GM21737 (cell line): ENCODE measurements around the gene MT1F.

Experiments used
- ATAC-seq: cut with Tn5 transposase; IDR thresholded peaks from one replicate; pipeline ENCODE4 v1.9.1; 2021; ENCODE audit warnings: mild to moderate bottlenecking, moderate library complexity; ENCODE audit not compliant: unreplicated experiment

Gene MT1F

DNA sequence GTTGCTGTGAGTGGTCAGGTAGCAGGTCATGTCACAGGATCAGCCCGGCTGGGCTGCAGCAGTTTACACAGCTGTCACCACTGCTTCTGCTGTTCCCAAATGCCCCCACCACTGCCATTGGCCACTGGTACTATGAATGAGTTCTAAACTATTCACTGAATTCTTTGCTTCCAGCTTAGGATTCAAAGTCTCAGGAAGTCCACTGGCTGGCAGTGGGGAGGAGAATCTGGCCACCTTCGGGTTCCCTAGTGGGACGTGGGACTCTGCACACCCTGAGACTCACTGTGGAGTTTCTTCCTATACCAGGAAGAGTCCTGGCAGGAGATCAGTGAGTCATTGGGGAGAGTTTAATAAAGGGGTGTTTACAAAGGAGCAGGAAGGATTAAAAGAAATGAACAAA lies 31.4 kb downstream of the MT1F start:
- no peak for ATAC-seq

DNA sequence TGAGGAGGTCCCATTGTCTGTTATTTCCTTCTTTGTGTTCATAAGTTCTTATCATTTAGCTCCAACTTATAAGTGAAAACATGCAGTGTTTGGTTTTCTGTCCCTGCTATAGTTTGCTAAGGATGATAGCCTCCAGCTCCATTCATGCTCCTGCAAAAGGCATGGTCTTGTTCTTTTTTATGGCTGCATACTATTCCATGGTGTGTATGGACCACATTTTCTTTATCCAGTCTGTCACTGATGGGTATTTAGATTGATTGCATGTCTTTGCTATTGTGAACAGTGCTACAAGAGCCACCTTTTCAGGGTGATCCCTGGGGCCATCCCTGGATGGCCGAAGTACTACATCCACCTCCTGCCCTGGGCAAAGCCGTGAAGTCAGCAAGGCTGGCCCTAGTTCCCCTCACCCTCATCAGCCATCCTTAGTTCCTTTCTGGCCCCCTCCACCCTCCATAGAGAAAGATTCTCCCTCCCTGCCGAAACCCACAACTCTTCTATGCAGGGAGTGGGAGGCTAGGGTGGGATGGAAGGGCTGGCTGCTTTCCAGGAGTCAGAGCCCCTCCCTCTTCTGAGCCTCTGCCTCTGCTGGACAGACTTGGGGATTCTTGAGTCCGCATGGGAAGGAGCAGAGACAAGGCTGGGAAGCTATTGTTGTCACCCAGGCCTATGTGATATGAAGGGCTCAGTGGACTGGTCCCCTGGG lies 32.8 kb downstream of the MT1F start:
- ATAC-seq, result no peak

DNA sequence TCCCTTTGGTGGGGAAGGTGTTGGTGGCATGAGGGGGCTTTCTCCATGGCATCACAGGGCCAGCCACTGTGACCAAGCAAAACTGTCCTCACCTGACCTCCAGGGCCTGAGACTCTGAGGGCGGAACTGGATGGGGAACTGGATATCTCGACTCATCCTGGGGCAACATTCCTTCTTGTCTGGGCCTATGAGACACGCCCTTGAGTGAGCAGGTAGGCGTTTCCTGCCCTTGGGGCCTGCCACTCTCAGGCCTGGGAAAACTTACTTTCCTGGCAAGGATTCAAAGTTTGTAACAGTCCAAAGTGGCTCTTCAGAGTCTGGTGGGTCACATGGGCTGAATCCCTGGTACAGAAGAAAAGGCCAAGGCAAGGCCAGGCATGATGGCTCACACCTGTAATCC lies 34.1 kb downstream of the MT1F start:
- ATAC-seq, result no peak

DNA sequence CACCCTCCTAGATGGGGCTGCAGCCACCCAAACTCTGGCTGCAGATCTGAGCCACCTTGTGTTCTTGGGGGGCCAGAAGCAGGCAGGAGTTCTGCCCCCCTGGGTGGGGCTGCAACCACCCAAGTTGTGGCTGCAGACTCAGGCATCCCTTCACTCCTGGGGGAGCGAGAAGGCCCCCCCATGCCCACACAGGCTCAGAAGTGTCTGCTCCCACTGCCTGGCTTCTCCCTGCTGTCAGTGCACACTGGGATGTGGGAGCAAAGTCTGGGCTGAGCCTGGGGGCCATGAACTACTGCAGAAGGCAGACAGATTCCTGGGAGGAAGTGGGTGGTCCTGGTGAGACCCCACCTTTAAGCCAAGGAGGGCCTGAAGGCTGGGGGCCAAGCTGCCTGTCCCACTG lies 37.5 kb downstream of the MT1F start:
- ATAC-seq, result no peak

DNA sequence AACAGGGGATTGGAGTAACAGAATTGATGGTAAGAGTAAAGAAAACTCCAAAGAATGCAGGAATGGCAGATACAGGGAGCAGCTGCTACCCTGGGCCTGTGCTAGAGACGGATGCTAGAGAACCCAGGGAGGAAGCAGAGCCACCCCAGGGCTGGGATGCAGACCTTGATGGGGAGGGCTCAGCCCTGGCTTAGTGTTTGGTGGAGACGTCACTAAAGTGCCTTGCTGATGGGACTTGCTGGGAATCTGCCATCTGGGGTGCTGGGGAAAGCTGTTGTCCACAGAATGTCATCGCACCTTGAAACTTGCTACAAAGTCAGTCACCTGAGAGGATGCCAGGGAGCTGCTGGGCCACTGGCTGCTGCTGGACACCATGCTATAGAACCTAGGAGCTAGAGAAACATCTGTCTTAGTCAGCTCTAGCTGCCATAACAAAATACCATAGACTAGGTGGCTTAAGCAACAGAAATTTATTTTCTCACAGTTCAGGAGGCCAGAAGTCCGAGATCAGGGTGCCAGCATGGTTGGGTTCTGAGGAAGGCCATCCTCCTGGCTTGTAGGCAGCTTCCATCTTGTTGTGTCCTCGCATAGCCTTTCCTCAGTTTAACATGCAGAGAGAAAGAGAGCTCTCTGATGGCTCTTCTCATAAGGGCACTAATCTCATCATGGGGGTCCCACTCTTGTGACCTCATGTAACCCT lies 39.8 kb downstream of the MT1F start:
- ATAC-seq, result no peak

DNA sequence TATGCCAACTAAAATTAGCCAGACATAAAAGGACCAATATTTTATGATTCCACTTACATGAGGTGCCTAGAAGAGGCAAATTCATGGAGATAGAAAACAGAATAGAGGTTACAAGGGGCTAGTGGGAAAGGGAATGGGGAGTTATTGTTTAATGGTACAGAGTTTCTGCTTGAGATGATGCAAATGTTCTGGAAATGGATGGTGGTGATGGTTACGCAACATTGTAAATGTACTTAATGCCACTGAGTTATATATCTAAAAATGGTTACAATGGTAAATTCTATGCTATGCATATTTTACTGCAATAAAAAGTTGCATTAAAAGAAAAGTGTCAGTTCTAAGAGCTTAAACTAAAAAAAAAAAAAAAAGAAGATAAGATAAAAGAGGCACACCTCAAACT lies 42.4 kb downstream of the MT1F start:
- ATAC-seq, result no peak

DNA sequence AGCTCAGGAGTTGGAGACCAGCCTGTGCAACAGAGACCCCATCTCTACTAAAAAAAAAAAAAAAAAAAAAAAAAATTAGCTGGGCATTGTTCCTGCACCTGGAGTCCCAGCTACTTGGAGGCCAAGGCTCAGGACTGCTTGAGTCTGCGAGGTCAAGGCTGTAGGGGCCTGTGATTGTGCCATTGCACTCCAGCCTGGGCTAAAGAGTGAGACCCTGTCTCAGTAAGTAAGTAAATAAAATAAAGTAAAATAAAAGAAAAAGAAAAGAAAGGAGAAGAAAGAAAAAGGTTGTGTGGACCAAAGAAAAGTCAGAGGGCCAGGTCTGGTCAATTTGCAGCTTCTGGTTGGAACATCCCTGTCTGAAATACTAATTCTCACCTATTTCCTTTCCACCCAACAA lies 42.9 kb downstream of the MT1F start:
- no peak for ATAC-seq

DNA sequence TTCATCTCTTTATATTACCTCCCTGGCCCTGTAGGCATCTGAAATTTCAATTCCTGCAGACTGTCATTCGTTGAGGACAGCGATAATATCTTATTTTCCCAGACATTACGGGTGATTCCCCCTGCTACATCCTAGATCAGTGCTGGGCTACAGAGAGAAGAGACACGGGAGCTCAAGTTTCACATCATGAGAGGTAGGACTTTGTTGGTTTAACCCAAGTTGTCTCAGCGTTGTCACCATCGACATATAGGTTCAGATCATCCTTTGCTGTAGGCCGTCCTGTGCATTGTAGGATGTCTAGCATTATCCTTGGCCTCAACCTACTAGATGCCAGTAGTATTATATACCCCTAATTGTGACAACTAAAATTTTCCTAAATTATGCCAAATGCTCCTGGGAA lies 43.8 kb downstream of the MT1F start:
- no peak for ATAC-seq

DNA sequence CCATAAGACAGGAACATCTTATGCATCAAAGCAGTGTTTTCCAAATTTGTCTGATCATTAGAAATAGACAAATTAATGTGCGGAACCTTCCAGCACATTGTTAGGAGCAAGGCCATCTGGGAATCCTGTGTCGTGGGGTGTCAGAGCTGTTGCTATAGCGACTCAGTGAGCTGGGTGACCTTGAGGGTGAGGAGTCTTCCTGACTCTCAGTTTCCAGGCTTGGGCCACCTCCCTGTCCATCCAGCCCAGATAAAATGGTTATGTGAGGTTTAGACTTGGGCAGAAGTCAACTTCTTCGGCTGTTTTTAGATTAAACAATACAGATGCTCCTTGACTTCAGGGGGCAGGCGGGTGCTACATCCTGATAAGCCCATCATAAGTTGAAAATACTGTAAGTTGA lies 45.1 kb downstream of the MT1F start:
- ATAC-seq, result no peak
